ENCODE data around the gene ASXL3.

The ASXL3 gene

GRCh38 chr18:33735428-33735827, 157.4 kb downstream of the ASXL3 start:
- no peak for DNase-seq

GRCh38 chr18:33741760-33742159, 163.7 kb downstream of the ASXL3 start:
- no peak for DNase-seq

GRCh38 chr18:33744032-33744697, 166.1 kb downstream of the ASXL3 start:
- DNase-seq = no peak

- peak; percentile 22 for DNase-seq
Measured at GRCh38 chr18:33745151-33745795, 167.3 kb downstream of the ASXL3 start.

DNA sequence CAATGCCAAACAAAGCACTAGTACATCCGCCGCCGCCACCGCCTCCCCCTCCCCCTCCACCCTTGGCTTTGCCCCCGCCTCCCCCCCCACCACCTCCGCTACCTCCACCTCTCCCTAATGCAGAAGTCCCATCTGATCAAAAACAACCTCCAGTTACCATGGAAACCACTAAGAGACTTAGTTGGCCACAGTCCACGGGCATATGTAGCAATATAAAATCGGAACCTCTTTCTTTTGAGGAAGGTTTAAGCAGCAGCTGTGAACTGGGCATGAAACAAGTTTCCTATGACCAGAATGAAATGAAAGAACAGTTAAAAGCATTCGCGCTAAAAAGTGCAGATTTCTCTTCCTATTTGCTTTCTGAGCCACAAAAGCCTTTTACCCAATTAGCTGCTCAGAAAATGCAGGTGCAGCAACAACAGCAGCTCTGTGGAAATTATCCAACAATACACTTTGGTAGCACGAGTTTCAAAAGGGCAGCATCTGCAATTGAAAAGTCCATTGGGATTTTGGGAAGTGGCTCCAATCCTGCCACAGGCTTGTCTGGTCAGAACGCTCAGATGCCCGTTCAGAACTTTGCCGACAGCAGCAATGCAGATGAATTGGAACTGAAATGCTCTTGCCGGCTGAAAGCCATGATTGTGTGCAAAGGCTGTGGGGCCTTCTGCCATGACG, 168.0 kb downstream of the ASXL3 start:
- DNase-seq = peak; percentile 42

- no peak for DNase-seq
Measured at GRCh38 chr18:33749834-33750233, 171.8 kb downstream of the ASXL3 start.

- DNase-seq = no peak
Measured at GRCh38 chr18:33750366-33750765, 172.3 kb downstream of the ASXL3 start.

DNA sequence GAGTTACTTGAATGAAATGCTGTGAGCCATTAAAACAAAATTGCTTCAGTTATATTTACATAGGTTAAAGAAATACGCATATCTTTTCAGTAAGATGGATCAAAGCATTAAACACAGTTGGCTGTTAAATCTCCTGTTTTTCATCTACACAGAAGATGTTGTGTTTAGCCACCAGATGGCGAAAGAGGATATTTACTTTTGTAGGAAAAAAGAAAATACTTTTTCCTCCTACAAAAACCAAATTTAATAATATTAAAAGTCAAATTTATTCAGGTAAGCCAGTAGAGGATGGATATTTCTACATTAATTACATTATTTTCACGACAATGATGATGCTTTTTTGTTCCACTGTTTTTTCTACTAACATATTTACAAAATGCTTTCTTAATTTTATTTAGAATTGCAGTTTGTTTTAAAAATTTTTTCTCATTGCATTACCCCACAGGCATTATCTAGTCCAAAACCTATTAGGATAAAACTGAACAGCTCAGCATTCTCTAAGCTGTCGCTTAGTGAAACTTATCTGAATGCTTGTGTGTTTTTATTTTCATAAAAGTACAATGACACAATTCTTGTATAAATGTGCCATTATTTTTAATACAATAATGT, 173.7 kb downstream of the ASXL3 start:
- DNase-seq = peak; percentile 18

DNA sequence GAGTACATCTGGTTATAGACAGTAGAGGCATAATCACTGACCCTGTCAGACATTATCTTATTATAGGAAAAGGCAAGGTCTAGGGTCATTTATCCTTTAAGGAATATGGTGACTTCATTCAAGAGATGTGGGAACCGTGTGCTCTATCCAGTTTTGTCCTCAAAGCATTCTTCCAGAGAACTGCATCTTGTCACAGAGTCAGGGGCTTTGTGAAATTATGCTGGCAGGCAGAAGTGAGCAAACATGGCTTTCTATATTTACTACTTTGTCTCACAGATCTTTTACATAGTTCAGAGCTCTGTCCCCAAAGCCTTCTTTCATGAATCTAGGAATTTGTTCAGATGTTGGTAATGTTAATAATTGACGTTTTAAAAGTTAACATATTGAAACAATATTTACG, 177.4 kb downstream of the ASXL3 start:
- DNase-seq = no peak

DNA sequence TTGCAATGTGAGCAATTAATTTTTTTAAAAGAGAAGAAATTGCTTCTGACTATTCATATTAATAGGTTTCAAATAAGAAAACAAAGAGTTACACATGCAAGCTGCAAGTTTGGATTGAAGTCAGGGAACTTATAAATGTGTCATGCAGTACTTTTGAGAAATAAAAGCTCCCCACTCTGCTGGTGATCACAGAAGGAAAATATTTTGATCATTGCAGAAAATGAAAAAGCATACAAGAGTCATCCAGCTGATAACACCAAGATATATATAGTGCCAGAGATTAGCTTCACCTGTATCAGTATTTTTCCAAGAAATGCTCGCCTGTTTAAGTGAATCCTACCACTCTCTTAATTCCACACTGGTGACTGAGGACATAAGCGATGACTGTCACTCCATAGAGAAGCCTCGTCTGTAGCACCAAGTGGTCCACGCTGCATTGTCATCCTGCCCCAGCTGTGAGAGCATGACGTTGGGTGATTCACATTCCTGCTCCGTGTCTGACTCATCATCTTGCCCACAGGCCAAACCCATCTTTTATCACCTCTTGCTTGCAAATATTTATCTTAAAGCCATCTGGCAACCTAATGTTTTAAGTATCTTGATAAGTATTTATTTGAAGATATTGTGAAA, 178.0 kb downstream of the ASXL3 start:
- DNase-seq = peak; percentile 43

DNA sequence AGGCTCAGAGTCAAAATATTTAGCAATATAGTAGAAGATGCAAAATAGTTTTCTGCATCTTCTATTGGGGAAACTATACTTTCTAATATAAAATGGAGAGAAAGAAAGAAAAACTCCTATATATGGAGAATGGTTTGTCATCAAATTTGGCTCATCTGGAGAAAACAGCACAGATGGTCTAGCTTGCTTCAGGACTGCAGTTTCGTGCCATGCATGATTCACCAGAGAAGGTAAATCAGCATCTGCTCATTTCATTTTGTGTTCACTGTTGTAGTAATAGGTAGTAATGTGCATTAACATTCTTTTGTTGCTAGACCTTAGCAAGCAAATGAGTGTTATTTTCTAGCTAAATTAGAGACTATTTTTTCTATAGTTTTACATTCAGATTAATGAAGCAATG, 179.0 kb downstream of the ASXL3 start:
- DNase-seq = no peak

DNA sequence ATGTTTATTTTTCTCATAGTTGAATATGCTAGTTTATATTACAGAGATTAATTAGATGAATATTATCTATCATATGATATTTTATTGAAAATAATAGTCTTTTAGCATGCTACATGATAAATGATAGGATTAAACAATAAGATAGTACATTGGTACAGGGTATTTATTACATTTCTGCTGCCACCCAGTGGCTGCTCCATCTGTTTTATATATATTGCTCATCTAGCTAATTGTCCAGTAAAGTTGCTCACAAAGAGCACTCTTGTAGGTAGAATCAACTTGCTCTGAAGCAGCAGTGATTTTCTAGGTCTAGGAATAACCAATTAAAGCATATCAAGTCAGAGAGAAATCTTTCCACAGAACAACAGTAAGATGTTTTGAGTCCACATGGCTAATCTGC, 183.3 kb downstream of the ASXL3 start:
- DNase-seq = peak; percentile 16

GRCh38 chr18:33781429-33781828, 203.4 kb downstream of the ASXL3 start:
- peak; percentile 5 for DNase-seq

Measured in NCI-H345 (cell line).